GM18868 (cell line): ENCODE data around the gene TEDDM1.
"Not testable (repeated sequence)": the region's sequence is repeated elsewhere in the genome, so short reads cannot be mapped to it uniquely, and the experiment has no call there.

Experiments
- ATAC-seq: cut with Tn5 transposase; IDR thresholded peaks from one replicate; pipeline ENCODE4 v1.9.1; 2021; ENCODE audit warnings: mild to moderate bottlenecking, moderate library complexity; ENCODE audit not compliant: unreplicated experiment

The TEDDM1 gene, protein sequence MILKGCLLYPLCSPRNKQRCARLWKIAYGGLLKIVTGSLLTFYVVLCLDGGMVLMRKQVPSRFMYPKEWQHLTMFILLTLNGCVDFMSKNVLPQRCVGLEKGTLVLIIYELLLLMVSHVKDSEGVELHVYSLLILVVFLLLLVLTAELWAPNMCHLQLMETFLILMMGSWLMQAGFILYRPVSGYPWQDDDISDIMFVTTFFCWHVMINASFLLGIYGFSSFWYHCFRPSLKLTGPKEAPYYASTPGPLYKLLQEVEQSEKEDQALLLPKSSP

DNA sequence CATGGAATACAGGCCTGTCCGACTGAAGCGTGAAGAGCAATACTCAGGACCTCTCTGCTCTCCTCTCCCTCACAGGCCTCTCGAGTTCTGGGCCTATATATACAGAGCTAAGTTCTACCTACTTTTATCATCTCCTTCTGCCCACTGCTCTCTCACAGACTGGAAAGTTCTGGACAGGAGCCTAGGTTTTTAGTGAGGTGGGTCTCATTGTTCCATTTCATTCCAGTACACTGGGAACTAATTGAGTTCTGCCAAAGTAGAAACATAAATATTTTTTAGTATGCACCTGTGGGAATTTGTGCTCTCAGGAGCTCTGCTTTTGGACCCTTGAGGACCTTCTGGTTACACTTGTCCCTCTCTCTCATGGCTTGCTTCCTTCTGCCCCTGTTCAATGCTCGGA is at the start of gene TEDDM1:
Gene TEDDM1, minus strand, starts transcription at position 101 of the 400 bp plus-strand sequence. CDS start 182 bp downstream, outside the sequence.
- no peak for ATAC-seq

DNA sequence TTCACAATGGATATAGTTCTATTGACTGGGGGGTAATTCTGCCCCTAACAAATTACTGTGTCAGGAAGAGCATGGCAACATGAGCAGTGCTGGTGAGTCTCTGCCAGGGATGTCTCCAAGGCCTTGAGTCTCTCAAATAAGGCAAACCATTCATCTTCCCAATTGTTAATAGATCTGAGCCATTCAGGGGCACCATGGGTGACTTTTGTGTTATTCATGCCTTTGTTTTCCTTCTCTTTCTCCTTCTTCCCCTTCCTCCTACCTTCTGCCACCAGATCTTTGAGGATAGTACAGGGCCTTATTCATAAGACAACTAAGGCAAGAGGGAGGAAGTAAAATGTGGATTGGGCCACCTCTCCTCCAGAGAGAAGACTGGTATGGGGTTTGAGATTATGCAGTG is 49.6 kb upstream of the TEDDM1 start, which contains the start of gene RGSL1:
Gene RGSL1, plus strand, starts transcription at position 60 of the 400 bp plus-strand sequence. Its CDS starts 20 bp downstream, at position 80.
- no peak for ATAC-seq

GRCh38 chr1:182447660-182448059 is 47.2 kb upstream of the TEDDM1 start:
- ATAC-seq, result no peak

DNA sequence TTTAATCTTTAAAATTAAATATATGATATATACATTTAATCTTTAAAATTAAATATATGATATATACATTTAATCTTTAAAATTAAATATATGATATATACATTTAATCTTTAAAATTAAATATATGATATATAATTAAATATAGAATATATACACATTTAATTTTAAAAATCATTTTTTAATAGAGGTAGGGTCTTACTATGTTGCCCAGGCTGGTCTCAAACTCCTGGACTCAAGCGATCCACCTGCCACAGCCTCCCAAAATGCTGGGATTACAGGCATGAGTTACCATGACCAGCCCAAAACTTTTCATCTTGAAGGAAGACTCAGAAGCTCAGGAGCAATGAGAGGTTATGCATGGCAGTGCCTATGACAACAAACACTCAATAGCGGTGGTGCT is 46.7 kb upstream of the TEDDM1 start:
- ATAC-seq, result not testable (repeated sequence)

GRCh38 chr1:182446033-182446669 is 45.7 kb upstream of the TEDDM1 start:
- ATAC-seq, result peak; percentile 52

DNA sequence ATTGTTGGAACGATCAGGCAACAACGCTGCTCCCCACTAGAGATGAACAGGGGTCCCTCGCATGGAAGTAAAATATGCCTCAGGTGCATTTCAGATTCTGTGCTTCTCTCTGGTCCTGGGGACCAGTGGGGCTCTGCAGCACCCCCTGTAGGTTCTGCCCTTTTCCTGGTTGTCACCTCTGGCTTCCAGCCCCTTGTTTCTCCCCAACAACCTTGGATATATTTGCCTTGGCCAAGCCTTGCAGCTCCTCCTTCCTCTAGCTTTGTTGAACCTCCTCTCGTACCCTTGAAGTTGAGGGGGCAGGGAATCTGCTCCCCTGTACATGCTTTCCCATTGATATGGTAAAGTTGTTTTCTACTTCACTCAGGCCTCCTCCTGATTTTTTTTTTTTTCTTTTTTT is 44.0 kb upstream of the TEDDM1 start:
- ATAC-seq, result no peak

GRCh38 chr1:182442333-182442732 is 41.9 kb upstream of the TEDDM1 start:
- ATAC-seq, result no peak

GRCh38 chr1:182441719-182442118 is 41.3 kb upstream of the TEDDM1 start:
- ATAC-seq, result peak; percentile 77

DNA sequence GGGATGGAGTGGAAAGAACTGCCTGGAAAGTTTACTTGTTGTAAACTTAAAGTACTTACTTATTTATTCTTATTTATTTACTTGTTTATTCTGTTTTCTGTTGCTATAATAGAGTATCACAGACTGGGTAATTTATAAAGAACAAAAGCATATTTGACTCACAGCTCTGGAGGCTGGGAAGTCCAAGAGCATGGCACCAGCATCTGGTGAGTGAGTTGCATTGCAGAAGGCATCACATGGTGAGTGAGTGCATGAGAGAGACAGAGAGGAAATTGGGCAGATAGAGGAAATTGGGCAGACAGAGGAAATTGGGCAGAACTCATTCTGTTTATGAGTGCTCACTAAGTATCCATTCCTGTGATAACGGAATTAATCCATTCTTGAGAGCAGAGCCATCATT is 37.9 kb upstream of the TEDDM1 start:
- ATAC-seq, result no peak

DNA sequence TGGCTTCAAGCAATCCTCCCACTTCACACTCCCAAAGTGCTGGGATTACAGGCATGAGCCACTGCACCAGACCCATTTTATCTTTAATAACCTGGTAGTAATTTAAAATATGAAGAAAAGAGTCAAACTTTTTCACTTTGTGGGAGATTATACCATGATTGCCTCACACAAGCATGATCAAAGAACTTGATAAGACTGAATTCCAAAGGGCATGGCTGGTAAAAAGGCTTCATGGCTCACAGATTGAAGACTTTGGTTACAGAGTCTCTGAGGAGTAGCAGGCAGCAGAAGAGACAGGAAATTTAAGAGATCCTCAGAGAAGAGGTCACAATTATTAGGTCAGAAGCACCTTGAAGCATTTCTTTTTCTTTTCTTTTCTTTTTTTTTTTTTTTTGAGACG is 33.1 kb upstream of the TEDDM1 start:
- no peak for ATAC-seq

- ATAC-seq, result no peak
Observed at GRCh38 chr1:182431278-182431677, 30.8 kb upstream of the TEDDM1 start.

GRCh38 chr1:182430263-182431068 is 30.0 kb upstream of the TEDDM1 start:
- ATAC-seq, result peak; percentile 41

GRCh38 chr1:182428043-182428442 is 27.6 kb upstream of the TEDDM1 start:
- ATAC-seq, result peak; percentile 31

GRCh38 chr1:182426442-182427430 is 26.3 kb upstream of the TEDDM1 start:
- peak; percentile 51 for ATAC-seq

DNA sequence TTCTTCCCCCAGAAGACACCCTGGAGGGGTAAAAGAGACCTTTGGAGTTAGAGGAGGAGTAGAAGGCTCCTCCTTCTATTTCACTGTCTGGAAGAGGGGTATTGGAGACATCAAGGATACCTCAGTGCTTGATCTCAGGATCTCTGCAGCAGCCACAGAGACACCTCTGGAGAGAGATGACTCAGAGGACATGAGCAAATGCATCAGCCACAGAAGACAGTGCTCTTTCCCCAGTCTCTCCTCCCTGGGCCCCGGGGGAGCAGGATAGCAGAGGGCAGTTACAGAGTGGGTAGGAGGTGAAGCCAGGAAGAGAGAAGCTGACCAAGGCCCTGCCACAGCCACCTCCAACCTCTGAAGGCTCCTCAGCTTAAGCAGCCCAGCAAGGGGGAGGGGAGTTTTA is 15.3 kb upstream of the TEDDM1 start:
- ATAC-seq, result no peak

DNA sequence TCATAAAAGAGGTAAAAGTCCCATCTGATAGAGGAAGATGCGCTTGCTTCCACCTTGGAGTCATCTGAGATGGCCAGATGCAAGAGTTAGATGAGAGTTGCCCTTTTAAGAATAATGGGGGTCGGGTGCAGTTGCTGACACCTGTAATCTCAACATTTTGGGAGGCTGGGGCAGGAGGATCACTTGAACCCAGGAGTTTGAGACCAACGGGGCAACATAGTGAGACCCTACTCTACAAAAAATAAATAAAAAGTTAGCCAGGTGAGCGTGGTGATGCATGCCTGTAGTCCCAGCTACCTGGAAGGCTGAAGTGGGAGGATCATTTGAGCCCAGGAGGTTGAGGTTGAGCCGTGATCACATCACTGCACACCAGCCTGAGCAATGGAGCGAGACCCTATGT is 13.5 kb upstream of the TEDDM1 start:
- ATAC-seq, result no peak

DNA sequence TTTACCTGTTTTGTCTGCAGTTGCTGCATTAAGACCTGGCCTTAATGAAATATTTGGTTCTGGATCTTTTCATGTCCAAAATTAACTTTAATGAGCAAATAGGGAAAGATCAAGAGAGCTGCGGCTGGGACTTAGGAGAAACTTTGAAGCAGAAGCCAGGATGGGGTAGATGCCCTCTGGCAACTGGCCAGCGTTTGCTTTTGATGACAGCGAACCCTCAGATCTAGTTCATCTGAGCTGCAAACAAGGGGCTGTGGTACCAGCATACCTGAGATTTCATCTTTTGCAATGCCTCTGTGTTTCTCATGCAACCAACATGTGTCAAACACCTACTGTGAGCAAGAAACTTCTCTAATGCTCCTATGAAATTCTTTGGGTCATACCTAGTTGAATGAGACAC is 13.0 kb upstream of the TEDDM1 start:
- ATAC-seq, result no peak

- no peak for ATAC-seq
Observed at GRCh38 chr1:182410620-182411273, 10.3 kb upstream of the TEDDM1 start.

DNA sequence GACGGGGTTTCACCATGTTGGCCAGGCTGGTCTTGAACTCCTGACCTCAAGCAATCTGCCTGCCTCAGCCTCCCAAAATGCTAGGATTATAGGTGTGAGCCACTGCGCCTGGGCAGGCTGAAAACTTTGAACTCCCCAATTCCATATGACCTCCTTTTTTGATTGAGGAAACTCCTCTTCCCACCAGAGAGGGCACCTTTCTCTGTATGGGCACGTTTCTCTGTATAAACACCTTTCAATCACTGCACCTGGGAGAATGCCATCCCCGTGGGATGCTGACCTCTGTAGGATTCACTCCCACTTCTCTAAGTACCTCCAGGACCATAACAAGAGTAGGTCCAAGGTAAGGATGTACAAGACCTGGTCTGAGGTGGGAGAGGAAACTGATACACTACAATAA is 9.7 kb upstream of the TEDDM1 start:
- no peak for ATAC-seq
